Inflammatory macrophage treated with lipopolysaccharide for 4 hours (primary cell): Measurements from ENCODE around the gene PPP1R12B.
"Not testable (repeated sequence)": the region's sequence is repeated elsewhere in the genome, so short reads cannot be mapped to it uniquely, and the experiment has no call there.

Experiments used
- DNase-seq: peaks from one replicate; pipeline ENCODE4 v3.0.0-alpha.2; 2020

Gene PPP1R12B

GRCh38 chr1:202540014-202540413, 191.5 kb downstream of the PPP1R12B start:
- DNase-seq: no peak

GRCh38 chr1:202540448-202540847, 191.9 kb downstream of the PPP1R12B start:
- no peak for DNase-seq

GRCh38 chr1:202540858-202541257, 192.4 kb downstream of the PPP1R12B start:
- not testable (repeated sequence) for DNase-seq

GRCh38 chr1:202542415-202542814, 193.9 kb downstream of the PPP1R12B start:
- not testable (repeated sequence) for DNase-seq

GRCh38 chr1:202543537-202543936, 195.0 kb downstream of the PPP1R12B start:
- DNase-seq: not testable (repeated sequence)

GRCh38 chr1:202544766-202545449, 196.4 kb downstream of the PPP1R12B start:
- DNase-seq: not testable (repeated sequence)

GRCh38 chr1:202545647-202546303, 197.3 kb downstream of the PPP1R12B start:
- DNase-seq: not testable (repeated sequence)

GRCh38 chr1:202546377-202546776, 197.9 kb downstream of the PPP1R12B start:
- not testable (repeated sequence) for DNase-seq

- DNase-seq: not testable (repeated sequence)
These were observed 198.3 kb downstream of the PPP1R12B start for GRCh38 chr1:202546796-202547195.

GRCh38 chr1:202547215-202547614, 198.7 kb downstream of the PPP1R12B start:
- no peak for DNase-seq

- not testable (repeated sequence) for DNase-seq
These were observed 201.6 kb downstream of the PPP1R12B start for GRCh38 chr1:202550088-202550487.

GRCh38 chr1:202551683-202552082, 203.2 kb downstream of the PPP1R12B start:
- no peak for DNase-seq

GRCh38 chr1:202552615-202553014, 204.1 kb downstream of the PPP1R12B start:
- not testable (repeated sequence) for DNase-seq

- not testable (repeated sequence) for DNase-seq
These were observed 204.6 kb downstream of the PPP1R12B start for GRCh38 chr1:202553078-202553477.

- DNase-seq: peak; percentile 81
These were observed 205.1 kb downstream of the PPP1R12B start for GRCh38 chr1:202553560-202554038.

- not testable (repeated sequence) for DNase-seq
These were observed 206.1 kb downstream of the PPP1R12B start for GRCh38 chr1:202554619-202555018.

GRCh38 chr1:202556037-202556436, 207.5 kb downstream of the PPP1R12B start:
- not testable (repeated sequence) for DNase-seq

- DNase-seq: not testable (repeated sequence)
These were observed 209.2 kb downstream of the PPP1R12B start for GRCh38 chr1:202557662-202558061.

GRCh38 chr1:202561240-202561639, 212.7 kb downstream of the PPP1R12B start:
- no peak for DNase-seq

GRCh38 chr1:202561726-202562443, 213.4 kb downstream of the PPP1R12B start:
- DNase-seq: no peak

- DNase-seq: no peak
These were observed 214.1 kb downstream of the PPP1R12B start for GRCh38 chr1:202562444-202563060.

GRCh38 chr1:202563818-202564217, 215.3 kb downstream of the PPP1R12B start:
- DNase-seq: no peak

GRCh38 chr1:202564958-202565495, 216.5 kb downstream of the PPP1R12B start:
- no peak for DNase-seq
